GM21381 (cell line): Measurements from ENCODE around the gene FKBP4.
"Not testable (repeated sequence)": the region's sequence is repeated elsewhere in the genome, so short reads cannot be mapped to it uniquely, and the experiment has no call there.

ENCODE experiments used
- ATAC-seq: cut with Tn5 transposase; IDR thresholded peaks from one replicate; pipeline ENCODE4 v1.9.1; 2021; ENCODE audit warnings: mild to moderate bottlenecking, moderate library complexity; ENCODE audit not compliant: unreplicated experiment

Gene FKBP4, protein sequence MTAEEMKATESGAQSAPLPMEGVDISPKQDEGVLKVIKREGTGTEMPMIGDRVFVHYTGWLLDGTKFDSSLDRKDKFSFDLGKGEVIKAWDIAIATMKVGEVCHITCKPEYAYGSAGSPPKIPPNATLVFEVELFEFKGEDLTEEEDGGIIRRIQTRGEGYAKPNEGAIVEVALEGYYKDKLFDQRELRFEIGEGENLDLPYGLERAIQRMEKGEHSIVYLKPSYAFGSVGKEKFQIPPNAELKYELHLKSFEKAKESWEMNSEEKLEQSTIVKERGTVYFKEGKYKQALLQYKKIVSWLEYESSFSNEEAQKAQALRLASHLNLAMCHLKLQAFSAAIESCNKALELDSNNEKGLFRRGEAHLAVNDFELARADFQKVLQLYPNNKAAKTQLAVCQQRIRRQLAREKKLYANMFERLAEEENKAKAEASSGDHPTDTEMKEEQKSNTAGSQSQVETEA

DNA sequence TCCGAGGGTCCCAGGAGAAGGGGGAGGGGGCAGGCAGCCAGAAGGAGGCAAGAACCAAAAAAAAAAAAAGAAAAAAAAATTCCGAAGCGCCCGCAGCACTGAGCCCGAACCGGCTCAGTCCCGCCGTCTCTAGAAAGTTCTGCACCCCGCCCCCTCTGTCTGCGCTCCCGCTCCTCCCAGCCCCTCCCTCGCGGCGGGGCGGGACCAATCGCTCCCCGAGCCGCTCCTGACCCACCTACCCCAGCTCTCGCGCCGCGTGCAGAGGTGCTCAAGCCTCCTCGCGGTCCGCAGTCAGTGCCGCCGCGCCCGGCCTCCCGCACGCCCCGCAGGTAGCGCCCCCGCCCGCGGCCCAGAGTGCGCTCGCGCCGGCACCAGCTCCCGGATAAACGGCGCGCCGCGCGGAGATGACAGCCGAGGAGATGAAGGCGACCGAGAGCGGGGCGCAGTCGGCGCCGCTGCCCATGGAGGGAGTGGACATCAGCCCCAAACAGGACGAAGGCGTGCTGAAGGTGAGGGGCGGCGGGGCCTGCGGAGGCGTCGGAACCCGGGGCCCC lies at the start of gene FKBP4:
TSS of gene FKBP4 (plus strand) at position 235 of the 554 bp plus-strand sequence. CDS start at position 405, 170 bp downstream.
- ATAC-seq, result peak; percentile 74

- no peak for ATAC-seq
Measured at GRCh38 chr12:2745655-2746054, 49.1 kb upstream of the FKBP4 start.

DNA sequence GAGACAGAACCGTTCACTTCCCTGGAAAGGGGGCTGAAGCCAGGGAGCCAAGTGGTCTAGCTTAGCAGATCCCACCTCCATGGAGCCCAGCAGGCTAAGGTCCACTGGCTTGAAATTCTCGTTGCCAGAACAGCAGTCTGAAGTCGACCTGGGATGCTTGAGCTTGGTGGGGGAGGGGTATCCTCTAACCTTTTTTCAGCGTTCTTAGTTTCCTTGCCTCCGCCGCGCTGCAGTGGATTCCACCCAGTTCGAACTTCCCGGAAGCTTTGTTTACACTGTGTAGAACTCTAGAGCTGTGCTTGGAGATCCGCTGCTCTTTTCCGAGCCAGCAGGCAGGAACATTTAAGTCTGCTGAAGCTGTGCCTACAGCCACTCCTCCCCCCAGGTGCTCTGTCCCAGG lies 45.2 kb upstream of the FKBP4 start:
- ATAC-seq, result no peak

DNA sequence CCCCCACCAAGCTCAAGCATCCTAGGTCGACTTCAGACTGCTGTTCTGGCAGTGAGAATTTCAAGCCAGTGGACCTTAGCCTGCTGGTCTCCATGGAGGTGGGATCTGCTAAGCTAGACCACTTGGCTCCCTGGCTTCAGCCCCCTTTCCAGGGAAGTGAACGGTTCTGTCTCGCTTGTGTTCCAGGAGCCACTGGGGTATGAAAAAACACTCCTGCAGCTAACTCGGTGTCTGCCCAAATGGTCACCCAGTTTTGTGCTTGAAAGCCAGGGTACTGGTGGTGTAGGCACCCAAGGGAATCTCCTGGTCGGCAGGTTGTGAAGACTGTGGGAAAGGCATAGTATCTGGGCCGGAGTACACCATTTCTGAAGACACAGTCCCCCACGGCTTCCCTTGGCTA lies 44.6 kb upstream of the FKBP4 start:
- no peak for ATAC-seq

- no peak for ATAC-seq
Measured at GRCh38 chr12:2751230-2751629, 43.5 kb upstream of the FKBP4 start.

GRCh38 chr12:2751686-2752085 lies 43.1 kb upstream of the FKBP4 start:
- no peak for ATAC-seq

GRCh38 chr12:2752676-2753371 lies 41.9 kb upstream of the FKBP4 start:
- ATAC-seq, result no peak

DNA sequence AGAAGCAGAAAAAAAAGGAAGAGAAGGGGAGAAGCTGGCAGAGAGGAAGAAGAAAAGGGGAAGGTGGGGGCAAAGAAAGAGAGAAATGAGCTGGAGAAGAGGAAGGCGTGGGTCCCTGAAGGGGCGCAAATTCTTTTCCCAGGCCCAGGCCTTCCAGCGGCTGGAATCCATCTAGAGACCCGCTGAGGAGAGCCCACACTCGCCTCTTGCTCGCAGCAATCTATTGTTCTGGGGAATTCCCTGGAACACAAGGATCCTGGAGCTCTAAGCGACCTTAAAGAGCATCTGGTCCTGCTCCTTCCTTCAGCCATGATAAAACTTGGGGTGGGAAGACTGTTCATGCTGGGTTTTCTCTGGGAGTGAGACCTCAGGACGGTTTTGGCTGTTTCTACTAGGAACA lies 41.2 kb upstream of the FKBP4 start:
- no peak for ATAC-seq

DNA sequence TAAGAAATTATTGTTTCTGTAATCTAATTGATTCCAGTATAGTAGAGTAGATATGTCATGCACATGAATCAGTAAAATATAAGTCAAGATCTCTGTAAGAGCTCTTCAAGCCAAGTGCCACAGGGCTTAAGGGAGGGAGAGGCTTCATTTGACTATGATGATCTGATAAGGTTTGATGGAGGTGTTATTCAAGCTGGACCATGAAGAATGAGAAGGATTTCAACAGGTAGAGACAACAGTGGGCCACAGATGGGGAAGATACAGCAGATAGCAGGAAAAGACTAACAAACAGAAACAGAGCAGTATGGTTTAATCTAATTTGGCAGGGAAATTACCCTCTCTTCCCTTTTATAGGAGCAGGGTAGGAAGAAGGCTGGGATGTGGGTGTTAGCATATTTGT lies 40.6 kb upstream of the FKBP4 start:
- no peak for ATAC-seq

DNA sequence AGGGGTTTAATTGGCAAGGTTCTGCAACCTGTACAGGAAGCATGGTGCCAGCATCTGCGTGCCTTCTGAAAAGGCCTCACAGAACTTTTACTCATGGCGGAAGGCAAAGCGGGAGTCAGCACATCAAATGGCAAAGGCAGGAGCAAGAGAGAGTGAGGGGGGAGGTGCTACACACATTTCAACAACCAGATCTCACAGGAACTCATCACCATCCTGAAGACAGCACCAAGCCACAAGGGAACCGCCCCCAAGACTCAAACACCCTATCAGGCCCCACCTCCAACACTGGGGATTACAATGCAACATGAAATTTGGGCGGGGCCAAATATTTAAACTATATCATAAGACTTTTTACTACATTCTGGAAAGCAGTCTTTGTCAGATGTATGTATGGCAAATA lies 38.0 kb upstream of the FKBP4 start:
- no peak for ATAC-seq

- no peak for ATAC-seq
Measured at GRCh38 chr12:2759733-2760132, 35.0 kb upstream of the FKBP4 start.

- no peak for ATAC-seq
Measured at GRCh38 chr12:2764398-2764797, 30.4 kb upstream of the FKBP4 start.

- ATAC-seq, result no peak
Measured at GRCh38 chr12:2765052-2765451, 29.7 kb upstream of the FKBP4 start.

GRCh38 chr12:2765608-2766007 lies 29.2 kb upstream of the FKBP4 start:
- no peak for ATAC-seq

DNA sequence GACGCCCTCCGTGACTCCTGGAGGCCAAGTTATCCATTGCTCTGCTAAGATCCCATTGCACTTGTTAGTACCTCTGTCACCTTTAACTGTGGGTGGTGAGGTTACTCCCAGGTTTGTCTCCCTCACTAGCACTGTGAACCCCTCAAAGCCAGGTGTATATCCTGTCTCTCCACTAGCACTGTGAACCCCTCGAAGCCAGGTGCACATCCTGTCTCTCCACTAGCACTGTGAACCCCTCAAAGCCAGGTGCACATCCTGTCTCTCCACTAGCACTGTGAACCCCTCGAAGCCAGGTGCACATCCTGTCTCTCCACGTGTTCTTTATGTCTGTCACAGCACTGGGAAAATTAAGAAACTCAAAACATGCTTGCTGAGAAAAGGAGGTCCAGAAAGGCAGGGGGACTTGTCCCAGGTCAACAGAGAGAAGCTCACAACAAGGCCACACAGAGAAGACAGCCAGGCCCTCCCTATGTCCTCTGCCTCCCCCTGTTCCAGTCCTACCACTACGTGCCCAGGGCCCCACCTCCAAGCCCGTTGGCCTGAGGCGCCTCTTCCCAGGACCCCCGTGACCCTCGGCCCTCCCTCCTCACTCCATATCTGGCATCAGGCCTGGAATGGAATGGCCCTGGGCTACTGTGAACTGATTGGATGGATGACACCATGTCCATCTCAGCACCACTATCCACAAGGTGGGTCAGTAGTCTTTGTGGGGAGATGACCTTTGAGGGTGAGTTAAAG lies 26.4 kb upstream of the FKBP4 start:
- ATAC-seq, result no peak

DNA sequence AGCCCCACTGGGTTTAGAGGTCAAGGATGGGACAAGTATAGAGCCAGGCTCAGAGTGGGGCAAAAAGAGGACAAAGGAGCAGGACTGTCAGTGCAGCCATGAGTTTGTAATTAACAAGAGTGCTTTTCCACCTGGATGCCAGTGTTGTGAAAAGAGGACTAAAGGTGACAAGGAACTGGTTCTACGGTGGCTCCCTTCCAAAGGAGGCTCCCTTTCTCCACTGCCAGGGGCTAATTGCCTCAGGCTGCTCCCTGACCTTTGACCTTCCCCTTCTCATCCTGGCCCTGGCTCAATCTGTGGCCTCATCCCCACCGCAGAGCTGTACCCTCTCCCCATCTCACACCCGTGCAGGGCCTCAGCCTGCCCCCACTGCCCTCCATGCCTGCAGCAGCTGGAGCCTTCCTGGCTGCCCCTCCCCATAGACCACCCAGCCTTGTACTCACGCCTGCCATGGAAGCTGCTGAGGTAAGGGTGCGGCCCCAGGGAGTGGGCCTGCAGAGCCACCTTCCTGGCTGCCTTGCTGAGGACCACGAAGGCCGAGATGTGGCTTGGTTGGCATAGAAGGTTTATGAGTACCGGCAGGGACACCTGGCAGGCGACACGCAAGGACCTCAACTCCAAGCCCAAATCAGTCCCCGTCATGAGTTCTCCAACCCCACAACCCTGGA lies 24.8 kb upstream of the FKBP4 start:
- ATAC-seq, result no peak

GRCh38 chr12:2770544-2770943 lies 24.2 kb upstream of the FKBP4 start:
- not testable (repeated sequence) for ATAC-seq

DNA sequence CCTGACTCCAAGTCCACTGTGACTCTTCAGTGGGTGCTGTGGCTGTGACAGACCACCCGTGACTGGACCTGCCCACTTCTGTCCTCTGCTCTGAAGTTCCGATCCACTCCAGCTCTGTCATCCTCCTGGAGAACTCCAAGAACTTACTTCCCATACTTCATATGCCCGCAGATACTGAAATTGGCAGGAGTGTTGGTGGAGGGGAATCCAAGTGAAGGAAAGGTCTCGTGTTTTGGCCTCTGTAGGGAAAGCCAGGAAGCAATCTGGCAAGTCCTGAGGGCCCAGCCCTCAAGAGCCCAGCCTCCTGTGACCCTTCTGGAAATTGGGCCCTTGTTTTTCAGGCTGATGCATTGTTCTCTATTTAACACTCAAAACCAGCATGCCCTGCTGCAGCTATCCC lies 22.4 kb upstream of the FKBP4 start:
- no peak for ATAC-seq

DNA sequence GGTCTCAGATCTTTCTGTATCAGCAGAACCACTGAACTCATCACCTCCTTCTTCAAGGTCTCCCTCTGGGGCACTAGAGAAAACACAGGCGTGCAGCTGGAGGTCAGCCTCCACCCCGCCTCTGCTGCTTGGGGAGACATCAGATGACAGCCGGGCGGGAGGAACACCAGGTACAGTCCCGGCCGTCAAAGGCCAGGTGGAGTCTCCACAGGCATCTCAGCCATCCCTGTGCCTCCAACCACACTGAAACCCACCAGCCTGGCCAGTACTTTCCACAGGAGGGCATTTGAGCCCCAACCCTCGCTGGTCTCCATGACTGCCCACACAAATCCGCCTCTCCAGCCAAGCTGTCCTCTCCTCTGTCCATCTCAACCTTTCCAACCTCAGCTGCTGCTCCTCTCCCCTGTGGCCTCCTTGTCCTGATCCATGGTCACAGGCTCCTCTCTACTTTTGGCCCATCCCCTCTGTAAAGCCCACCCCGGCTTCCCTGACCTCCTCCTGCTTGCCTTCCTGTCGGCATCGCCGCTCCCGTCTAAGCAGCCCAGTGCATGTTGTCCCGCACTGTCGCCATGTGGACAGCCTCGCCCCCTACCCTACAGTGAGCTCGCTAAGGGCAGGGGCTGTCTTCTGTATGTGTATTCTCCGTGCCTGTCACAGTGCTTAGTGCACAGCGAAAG lies 21.4 kb upstream of the FKBP4 start:
- ATAC-seq, result no peak

DNA sequence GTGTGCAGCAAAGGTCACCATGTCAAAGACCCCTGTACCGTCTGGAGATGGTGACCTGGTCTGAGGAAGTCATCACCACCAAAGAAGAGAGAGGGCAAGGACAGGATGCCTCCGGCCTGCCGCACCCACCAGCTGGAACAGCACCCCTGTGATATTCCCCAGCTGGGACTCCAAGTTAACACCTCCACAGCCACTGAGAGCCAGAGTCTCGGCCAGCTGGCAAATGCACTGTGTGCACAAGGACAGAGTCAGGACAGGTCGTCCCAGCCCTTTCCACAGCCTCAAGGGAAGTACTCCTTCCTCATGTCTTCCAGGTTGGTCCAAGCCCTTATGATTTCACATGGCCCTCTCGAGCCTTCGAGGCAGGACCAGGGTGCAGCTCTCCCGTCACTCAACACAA lies 19.3 kb upstream of the FKBP4 start:
- ATAC-seq, result no peak
